ENCODE measurements around the gene GSTO2.

- TF ChIP-seq ZNF830 (tag by site-specific recombination; IDR thresholded peaks at IDR 0.05; ENCODE audit: low read depth) (no peak), ZNF121 (tag by site-specific recombination; IDR thresholded peaks at IDR 0.05) (no peak), ZNF670 (tag by site-specific recombination; IDR thresholded peaks at IDR 0.05; ENCODE audit: low read depth) (no peak)
- TF ChIP-seq, protein P1, sequence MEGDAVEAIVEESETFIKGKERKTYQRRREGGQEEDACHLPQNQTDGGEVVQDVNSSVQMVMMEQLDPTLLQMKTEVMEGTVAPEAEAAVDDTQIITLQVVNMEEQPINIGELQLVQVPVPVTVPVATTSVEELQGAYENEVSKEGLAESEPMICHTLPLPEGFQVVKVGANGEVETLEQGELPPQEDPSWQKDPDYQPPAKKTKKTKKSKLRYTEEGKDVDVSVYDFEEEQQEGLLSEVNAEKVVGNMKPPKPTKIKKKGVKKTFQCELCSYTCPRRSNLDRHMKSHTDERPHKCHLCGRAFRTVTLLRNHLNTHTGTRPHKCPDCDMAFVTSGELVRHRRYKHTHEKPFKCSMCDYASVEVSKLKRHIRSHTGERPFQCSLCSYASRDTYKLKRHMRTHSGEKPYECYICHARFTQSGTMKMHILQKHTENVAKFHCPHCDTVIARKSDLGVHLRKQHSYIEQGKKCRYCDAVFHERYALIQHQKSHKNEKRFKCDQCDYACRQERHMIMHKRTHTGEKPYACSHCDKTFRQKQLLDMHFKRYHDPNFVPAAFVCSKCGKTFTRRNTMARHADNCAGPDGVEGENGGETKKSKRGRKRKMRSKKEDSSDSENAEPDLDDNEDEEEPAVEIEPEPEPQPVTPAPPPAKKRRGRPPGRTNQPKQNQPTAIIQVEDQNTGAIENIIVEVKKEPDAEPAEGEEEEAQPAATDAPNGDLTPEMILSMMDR (tag by site-specific recombination; IDR thresholded peaks at IDR 0.05): no peak; the same call in 1 of the 2 replicates
Measured at GRCh38 chr10:104297697-104298660, 29.0 kb downstream of the GSTO2 start.
